HuH-7.5 (cell line): Measurements from ENCODE around the gene SIX4.

Experiments used
- DNase-seq: peaks from one replicate; pipeline ENCODE4 v3.0.0; 2011; ENCODE audit warnings: low spot score

SIX4 gene

DNA sequence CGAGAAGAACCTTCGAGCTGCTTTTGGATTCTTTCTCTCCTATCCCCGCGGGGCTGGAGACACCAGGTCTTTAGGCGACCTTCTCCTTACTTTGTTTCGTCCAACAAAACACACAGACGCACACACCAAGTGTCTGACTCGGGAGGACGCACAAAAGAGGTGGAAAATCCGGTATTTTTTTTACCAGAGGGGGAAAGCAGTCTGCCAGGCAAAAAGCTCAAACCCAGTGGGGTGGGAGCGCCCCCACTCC is 2.1 kb downstream of the SIX4 start:
- DNase-seq: no peak

DNA sequence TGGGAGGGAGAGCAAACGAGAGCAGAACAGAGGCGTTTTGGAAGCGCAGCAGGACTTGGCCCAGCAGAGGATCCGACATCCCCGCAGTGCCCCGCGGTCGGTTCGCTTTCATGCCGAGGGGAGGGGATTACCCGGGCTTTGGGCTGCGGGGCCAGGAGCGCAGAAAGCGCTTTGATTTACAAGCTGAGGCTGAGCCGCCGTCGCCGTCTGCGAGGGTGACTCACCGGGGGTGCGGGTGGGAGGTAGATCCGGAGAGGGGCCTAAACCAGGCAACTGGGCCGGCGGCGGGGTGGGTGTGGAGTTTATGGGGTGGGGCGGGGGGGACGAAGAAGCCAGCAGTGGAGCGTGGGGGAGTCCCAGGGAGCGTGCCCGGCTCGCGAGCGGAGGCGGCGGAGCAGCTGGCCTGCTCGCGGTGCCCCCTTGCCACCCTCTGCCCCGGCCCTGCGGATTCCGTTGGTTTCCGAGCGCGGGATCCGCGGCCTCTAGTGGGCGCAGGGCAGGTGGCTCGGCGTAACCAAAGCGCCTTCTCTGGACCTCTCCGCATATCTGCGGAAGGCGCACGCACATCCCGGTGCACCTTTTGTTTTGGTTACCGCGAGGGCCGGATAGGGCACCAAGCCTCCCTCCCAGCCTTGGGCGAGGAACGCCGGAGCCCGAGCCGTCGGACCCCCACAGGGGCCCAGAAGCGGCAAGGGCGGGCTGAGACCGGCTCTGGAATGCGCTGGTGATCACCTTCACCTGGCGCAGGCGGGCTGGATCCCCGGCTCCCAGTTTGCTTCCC is 2.6 kb downstream of the SIX4 start:
- DNase-seq: peak; percentile 64

DNA sequence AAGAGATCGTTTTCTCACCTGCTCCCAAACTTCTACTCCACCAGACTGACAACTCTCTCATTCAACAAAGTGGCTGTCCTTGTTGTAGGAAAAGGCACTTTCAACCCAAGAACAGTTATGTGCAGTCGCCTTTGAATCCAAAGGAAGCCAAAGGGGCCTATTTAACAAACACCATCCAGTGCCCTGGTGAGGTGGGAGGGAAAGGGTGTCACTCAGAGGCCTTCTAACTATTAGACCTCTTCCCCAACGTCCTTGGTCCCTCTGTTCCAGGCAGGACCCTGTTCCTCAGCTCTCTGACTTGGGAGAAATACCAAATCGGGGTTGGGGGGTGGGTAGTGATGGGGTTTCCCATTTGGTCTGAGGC is 3.2 kb downstream of the SIX4 start:
- DNase-seq: peak; percentile 18

DNA sequence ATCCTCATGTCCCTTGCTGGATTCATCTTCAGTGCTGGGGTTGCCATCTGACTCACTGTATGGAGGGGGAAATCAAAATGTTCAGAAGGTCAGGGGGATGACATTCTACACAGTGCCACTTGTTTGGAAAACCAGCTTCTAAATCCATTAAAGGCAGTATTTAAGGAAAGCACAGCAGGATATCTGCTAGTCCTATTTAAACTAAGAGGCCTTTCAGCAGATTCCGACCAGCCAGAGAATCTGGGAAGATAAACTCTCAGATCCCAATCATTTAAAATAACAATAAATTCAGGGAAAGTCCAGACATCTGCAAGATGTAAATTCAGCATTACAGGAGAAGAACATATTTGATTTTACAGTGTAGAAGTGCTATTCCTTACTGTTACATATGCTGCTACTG is 3.8 kb downstream of the SIX4 start:
- DNase-seq: no peak

DNA sequence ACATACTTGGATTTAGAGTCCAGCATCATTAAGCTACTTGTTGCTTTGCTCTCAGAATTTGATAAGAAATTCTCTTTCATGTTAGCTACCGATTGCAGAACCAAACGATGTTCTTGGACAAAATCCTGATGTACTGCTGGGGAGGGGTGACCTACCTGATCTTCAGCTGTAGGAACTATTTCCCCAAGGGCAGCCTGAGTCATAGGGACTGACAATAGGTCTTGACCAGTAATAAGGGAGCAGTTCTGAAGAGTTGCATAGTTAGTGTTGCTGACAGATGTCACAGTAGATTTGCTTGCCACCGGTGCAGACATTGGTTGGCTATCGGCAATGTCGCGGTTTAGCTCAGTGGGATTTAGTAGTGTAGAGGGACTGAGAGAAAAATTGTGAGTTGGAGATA is 10.6 kb downstream of the SIX4 start:
- DNase-seq: no peak

DNA sequence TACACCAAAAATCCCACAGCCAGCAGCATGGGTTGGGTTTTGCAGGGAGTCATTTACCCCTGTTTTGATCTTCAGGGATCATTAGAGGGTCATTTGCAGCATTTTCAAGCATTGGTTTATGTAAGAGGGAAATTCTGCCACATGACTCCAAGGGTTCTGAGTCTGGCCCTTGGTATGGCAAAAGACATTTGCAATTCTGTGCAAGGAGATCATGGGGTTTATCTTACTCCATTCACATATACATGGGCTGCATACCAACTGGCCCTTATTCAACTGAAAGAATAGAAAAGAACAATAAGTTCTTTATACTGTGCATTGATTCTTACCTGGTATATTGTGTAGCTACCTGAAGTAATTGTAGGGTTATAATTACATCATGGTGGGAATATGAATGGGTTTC is 13.7 kb downstream of the SIX4 start:
- DNase-seq: no peak

DNA sequence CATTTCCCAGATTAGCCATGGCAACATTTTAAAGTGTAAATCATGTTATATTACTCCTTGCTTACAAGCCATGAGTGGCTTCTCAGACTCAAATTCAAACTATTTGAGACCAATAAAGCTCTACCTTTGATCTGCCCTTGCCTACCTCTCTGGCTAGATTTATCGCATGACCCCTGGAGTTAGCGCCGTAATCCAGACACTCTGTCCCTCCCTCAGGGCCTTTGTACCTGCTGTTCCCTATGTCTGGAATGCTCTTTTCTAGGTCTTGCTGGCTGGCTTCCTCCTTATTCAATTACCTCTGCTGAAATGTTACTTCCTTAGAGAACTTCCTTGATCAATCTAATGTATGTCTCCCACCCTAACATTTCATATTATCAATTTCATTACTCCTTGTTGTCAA is 16.3 kb downstream of the SIX4 start:
- DNase-seq: no peak

DNA sequence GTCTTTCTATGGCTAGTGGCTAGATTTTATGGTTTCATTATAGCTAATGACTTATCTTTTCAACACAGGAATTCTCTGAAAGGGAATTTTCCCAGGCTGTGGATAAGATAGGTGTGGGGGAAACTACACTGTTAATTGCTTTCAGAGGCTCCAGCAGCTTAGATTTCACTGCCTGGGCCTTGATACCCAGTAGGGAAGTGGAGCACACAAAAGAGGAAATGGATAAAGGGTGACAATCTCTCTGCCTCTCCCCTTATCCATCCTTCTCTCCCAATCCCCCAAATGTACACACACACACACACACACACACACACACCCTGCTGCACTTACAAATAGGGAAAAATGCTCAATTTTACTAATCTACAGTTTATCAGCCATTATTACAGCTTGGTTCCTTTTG is 19.1 kb downstream of the SIX4 start:
- no peak for DNase-seq

DNA sequence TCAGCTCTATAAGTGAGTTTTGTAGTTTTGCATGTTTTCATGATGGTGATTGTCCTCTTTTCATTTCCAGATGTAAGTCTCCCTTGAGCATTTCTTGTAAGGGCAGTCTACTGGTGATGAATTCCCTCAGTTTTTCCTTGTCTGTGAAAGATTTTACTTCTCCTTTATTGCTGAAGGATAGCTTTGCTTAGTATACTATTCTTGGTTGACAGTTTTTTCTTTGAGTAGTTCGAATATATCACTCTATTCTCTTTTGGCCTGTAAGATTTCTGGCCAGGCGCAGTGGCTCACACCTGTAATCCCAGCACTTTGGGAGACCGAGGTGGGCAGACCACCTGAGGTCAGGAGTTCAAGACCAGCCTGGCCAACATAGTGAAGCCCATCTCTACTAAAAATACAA is 23.6 kb downstream of the SIX4 start:
- no peak for DNase-seq

DNA sequence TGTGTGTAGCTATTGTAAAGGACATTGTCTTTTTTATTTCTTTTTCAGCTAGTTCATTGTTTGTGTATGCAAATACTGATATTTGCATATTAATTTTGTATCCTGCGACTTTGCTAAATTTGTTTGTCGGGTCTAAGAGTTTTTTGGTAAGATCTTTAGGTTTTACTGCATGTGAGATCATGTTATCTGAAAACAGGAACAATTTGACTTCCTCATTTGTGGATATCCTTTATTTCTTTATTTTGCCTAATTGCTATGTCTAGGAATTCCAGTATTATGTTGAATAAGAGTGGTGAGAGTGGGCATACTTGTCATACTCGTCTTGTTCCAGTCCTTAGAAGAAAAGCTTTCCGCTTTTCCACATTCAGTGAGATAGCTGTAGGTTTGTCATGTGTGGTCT is 28.8 kb downstream of the SIX4 start:
- DNase-seq: no peak

DNA sequence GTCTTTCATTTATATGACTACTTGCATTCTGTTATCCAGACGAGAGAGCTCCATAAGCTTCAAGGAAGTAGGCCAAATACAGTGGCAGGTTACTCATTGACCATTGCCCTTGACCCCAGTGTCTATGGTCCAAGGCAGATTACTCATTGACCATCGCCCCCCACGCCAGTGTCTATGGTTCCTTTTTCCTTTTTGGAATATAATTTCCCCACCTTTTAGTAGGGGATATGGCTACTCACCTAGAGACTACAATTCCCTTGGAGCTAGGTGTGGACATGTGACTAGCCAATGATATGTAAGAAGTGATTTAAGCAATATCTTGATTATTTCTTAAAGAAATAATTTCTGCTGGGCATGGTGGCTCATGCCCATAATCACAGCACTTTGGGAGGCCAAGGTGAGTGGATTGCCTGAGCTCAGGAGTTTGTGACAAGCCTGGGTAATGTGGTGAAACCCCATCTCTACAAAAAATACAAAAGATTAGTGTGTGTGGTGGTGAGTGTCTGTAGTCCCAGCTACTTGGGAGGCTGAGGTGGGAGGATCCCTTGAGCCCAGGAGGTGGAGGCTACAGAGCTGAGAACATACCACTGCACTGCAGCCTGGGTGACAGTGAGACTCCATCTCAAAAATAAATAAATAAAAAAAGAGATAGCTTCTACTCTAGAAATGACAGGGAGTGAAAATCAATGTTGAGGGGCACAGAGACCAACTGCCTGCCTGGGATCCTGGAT is 32.6 kb downstream of the SIX4 start:
- peak; percentile 19 for DNase-seq

DNA sequence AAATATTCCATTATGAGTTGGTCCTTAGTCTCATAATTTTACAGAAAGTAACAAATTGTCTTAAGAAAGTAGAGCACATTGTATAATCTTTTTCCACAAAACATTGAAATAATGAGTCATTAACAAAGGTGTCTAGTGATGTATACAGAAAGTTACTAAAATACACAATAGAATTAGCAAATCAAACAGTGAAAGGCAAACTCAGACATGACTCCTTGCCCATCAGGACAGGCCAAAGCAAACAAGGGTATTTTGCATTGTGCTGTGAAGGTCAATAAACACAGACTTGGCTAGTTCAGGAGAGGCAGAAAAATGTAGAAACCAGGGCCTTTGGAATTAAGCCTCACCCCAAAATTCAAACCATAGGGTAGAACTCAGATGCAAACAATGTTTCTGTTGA is 37.3 kb downstream of the SIX4 start:
- no peak for DNase-seq

DNA sequence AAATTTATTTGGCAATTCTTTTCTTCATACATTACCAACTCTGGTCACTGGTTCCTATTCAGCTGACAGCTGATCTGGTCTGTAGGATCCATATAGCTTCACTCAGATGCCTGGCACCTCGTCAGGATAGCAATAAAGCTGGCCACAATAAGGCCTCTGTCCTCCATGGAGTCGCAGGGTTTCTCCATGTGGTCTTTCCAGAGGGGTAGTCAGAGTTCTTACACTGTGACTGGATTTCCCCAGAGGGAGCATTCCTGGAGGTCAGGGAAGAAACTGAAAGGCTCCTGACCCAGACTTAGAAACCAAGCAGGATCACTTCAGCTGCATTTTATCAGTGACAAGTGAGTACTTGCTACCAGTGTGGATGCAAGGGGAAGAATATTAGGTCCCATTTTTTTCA is 39.9 kb downstream of the SIX4 start:
- no peak for DNase-seq

DNA sequence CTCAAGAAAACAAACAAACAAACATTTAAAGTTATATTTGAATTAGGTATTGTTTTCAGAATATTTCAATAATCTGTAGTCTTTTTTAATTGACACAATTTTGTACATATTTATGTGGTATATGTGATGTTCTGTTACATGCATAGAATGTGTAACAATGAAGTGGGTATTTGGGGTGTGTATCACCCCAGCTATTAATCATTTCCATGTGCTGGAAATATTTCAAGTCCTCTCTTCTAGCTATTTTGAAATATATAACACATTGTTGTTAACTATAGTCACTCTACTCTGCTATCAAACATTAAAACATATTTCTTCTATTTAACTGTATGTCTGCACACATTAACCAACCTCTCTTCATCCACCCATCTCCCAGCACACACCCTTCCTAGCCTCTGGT is 42.9 kb downstream of the SIX4 start:
- no peak for DNase-seq

DNA sequence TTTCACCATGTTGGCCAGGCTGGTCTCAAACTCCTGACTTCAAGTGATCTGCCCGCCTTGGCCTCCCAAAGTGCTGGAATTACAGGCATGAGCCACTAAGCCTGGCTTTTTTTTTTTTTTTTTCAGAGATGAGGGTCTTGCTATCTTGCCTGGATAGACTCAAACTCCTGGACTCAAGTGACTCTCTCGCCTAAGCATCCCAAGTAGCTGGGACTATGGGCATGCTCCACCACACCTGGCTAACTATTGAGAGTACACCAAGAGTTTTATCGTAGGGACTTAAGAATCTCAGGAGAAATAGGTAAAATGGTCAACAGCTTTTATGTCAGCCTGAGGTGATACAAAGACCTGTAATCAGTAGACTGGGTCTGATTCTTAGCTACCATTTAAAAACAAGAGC is 43.6 kb downstream of the SIX4 start:
- DNase-seq: no peak

DNA sequence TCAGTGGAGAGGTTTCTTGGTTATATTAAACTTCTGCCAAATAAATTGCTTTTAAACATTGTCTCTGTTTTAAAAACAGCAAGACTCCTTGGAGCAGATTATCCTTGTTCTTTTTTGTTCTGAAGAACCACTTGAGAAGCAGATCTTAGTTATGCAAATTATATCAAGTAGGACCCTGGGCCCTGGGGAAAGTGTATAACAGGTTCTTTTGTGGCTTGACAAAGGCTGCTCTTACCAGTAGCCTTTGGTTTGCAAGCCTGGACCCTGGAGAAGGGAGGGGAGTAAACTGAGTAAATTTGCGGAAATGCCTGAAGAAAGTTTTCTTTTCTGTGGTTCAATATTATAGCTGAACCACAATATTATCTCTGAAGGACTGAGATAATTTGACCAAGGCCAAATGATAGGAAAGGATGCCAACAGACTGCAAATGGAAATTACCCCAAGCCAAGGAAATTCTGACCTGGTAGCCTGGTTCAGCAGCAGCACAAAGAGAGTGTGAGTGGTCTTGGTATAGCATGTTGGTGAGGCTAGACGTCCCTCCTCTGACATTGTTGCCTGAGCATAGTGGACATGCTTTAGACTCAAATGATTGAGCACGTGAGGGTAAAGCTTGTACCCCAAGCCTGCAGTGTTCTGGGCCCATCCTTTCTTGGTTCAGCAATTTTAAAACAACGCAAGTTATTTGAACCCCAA is 44.4 kb downstream of the SIX4 start:
- DNase-seq: no peak

DNA sequence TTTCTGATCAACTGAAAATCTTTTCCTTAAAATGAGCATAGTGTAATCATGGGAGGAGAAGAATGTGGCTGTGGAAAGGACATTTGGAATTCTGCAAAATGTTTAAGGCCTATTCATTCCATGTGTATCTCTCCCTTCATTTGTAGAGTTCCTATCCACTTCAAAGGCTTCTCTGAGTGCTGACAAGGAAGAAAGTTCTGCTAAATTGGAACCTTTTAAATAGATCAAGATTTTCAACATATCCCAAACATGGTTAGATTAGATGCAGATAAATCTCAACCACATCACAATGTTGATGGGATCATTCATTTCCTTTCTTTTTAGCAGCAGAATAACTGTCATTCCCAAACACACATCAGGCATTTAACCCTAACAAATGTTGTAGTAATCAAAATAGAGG is 46.5 kb downstream of the SIX4 start:
- no peak for DNase-seq

DNA sequence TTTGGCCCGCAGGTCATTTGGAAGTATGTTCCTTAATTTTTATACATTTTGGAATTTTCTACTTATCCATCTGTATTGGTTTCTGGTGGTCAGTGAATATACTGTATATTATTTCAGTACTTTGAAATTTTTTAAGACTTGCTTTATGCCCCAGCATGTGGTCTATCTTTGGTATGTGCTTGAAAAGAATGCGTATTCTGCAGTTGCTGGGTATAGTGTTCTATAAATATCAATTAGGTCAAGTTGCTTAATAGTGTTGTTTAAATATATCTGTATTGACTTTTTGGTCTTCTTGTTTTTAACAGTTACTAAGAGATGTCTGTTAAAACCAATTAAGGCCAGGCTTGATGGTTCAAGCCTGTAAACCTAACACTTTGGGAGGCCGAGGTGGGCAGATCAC is 53.2 kb downstream of the SIX4 start:
- no peak for DNase-seq

DNA sequence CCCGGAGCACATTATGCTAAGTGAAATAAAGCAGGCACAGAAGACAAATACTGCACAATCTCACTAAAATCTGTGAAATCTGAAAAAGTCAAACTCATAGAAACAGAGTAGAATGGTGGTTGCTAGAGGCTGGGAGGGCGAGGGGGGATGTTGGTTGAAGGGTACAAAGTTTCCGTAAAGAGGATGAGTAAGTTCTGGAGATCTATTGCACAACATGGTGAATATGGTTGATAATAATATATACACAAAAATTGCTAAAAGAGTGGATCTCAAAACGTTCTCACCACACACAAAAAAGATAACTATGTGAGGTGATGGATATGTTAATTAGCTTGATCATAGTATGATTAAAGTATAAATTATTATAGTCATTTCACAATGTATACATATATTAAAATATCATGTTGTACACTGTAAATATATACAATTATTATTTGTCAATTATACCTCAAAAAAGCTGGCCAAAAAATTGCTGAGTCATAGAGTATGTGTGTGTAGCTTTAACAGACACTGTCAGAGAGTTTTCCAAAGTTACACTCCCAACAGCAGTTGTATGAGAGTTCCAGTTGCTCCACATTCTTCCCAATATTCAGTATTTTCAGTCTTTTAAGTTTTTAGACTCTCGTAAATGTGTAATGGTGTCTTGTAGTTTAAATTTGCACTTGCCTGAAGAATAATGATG is 55.6 kb downstream of the SIX4 start:
- no peak for DNase-seq

DNA sequence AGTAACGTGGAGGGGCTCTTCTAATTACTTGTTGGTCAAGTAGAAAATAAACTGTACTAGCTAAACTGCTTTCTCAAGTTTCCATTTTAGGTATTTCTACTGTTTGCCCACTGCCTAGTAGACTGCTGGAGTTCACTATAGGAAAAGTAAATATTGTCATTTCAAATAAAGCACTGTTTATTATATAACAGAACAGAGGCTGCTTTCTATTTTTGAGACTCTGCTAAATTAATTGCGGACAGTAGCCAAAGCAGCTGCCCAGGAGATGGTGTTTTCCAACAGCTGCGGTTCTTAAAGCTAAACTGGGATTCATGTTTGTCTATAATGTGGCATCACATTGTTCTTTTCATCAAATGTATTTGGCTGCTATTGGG is 59.0 kb downstream of the SIX4 start:
- DNase-seq: no peak

DNA sequence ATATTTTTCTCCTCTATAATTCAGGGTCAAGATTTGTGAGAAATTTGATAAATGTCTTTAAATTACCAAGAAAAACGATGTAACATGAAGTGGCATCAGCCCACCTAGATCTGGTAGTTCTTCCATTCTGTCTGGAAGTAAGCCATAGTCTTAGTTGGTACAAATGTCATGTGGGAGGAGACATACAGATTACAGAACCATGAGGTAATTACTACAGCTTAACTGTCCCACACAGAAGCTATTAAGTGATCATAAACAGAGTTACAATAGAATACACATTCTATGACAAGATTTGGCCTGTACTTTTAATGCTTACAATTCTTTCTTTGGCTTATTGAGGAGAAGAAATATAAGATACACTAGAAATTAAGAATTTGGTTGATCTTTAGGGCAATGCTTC is 61.2 kb downstream of the SIX4 start:
- DNase-seq: no peak

DNA sequence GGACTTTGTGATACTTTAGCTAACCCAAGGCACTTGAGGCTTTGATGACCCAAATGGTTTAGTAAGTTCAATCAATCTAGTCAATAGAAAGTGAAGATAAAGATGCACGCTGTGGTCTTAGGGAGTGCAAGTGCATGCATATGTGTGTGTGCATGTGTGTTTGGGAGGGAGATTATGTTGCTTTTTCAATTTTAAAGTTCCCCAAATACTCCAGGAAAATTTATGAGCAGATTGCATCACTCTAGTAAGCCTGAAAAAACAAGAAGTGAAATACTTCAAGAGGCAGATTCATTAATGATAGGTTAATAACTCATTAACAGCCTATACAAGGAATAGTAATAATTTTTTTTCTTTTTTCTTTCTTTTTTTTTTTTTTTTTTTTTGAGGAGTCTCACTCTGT is 62.4 kb downstream of the SIX4 start:
- no peak for DNase-seq
